IMR-90 (cell line): ENCODE data around the gene C4orf17.

ENCODE experiments used
- CTCF ChIP-seq: conservative IDR thresholded peaks from 2 replicates; pipeline ENCODE4 v1.5.1; 2012; ENCODE audit warnings: mild to moderate bottlenecking, low read depth, low read length, improper control_type of control experiment
- POLR2A ChIP-seq: IDR thresholded peaks from 2 replicates; pipeline ENCODE4 v1.6.1; 2012; ENCODE audit warnings: mild to moderate bottlenecking, low read depth, low read length

- TF ChIP-seq CTCF (no peak), POLR2A (no peak)
Measured at GRCh38 chr4:99490286-99490685, 20.5 kb upstream of the C4orf17 start.
